NCI-H2227 (cell line): ENCODE measurements around the gene MTX3.

Experiments used
- DNase-seq: peaks from one replicate; lab custom pipeline; 2025; ENCODE audit not compliant: unreplicated experiment; lab: John Stamatoyannopoulos, UW

The MTX3 gene, protein sequence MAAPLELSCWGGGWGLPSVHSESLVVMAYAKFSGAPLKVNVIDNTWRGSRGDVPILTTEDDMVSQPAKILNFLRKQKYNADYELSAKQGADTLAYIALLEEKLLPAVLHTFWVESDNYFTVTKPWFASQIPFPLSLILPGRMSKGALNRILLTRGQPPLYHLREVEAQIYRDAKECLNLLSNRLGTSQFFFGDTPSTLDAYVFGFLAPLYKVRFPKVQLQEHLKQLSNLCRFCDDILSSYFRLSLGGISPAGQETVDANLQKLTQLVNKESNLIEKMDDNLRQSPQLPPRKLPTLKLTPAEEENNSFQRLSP

GRCh38 chr5:79990598-79991507, at the start of gene MTX3:
MTX3 (minus strand) TSS chr5:79991262; CDS start chr5:79991238, 24 bp downstream.
- peak; percentile 94 for DNase-seq

GRCh38 chr5:80039650-80040049, 48.6 kb upstream of the MTX3 start:
- DNase-seq, result no peak

DNA sequence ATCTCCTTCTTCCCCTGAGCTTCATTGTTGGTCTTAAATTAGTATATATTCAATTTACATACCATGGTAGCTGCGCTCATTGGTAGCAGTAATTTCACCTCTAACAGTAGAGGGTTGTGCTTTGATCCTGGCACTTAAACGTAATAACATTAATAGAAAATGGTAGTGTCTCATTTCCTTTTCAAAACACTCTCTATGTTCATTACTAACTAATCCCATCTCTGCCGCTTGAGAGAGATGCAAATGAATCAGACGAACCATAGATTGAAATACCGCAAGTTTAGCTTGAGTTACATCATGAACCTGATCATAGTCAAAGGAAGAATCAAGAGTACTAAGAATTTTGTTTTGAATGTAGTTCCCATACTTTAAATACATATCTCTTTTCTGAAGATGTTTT, 46.3 kb upstream of the MTX3 start:
- DNase-seq, result no peak

DNA sequence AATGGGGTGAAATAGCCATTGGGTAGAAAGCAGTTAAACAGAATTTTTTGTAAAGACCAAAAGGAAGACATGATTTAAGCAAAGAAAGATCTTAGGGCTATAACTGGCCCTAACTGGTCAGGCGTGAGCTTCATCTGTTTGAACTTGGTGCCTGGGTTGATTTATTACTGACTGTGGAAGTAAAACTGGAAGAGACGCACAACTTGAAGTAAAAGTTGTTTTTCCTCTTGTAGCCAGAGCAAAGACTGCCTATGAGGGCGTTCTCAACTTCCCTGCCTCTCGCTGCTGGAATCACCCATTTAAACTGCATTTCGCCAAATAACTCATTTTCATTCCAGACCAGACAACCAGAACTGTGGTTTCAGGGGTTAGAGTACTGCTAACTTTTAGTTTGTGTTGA, 45.6 kb upstream of the MTX3 start:
- no peak for DNase-seq

DNA sequence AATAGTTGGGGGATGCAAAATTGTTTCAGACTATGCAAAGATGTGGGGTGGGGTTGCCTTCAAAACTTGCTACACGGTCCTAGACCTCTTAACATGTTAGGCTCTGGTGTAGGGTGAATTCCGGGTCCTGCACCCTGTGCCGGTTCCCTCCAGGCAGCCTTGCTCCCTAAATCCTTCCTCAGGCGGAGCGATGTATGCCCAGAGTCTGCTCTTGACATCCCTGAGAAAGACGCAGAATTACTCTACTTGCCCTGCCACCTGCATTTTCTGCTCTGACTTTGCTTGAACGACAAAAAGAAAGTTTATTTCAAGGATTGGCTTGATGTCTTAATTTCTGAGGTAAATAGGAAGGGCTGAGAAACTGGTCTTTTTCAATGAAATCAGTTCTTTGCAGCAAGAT, 44.8 kb upstream of the MTX3 start:
- DNase-seq, result no peak

DNA sequence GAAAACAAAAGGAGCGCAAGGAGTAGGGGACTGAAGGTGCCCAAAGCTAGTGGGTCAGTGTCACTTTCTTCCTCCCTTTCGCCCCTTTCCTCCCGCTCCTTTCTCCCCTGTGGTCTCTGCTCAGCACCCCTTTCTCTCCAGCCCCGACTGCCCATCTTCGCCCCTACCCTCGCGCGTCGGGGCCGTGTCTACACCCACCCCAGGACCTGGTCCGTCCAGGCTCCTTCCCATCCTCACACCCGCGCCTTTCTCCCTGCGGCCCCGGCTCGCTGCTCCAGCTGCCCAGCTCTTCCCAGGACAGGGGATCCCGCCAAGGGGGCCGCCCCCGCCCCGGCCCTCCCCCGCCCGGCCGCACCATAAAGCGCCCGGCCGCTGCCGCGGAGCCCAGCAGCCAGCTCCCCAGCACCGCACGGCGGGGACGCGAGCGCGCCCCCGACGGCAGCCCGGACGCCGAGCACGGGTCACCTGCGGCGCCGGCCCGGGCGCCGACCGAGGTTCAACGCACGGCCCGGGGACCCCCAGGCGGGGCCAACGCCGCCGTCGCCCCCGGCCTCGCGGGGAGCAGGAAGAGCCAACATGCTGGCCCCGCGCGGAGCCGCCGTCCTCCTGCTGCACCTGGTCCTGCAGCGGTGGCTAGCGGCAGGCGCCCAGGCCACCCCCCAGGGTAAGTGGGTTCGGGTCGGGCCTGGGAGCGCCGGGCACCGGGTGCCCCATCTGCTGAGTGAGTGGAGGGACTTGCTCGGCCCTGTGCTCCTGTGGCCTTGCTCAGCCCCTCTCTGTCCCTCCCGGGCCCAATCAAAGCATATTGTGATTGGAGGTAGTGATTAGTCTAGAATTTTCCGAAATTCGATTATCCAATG, 44.1 kb upstream of the MTX3 start, which contains the start of gene THBS4:
Gene THBS4, plus strand, starts transcription at position 387 of the 860 bp plus-strand sequence. Its CDS starts 190 bp downstream, at position 577.
- peak; percentile 16 for DNase-seq

GRCh38 chr5:80034559-80034958, 43.5 kb upstream of the MTX3 start:
- DNase-seq, result no peak

DNA sequence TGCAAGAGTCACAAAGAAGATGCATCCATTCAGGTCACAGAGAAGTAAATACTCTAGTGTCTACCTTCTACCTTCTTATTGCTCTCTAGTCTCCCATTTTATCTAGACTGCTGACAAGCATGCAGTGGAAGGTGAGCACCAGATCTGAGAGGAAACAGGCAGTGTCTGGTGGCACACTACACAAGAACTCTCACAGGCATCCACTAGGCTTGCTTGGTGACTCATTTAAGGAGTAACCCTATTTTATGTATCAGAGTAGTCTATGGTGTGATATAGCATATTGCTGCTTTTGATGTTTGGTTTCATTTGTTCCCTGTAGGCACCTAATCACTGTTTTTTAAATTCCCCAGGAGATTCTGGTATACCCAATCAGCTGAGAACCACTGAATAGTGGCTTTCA, 42.5 kb upstream of the MTX3 start:
- DNase-seq, result no peak

- DNase-seq, result no peak
These were observed 40.0 kb upstream of the MTX3 start for GRCh38 chr5:80031109-80031508.

GRCh38 chr5:80026841-80027240, 35.8 kb upstream of the MTX3 start:
- DNase-seq, result no peak

GRCh38 chr5:80025069-80025468, 34.0 kb upstream of the MTX3 start:
- DNase-seq, result no peak

GRCh38 chr5:80010754-80011392, 19.8 kb upstream of the MTX3 start:
- no peak for DNase-seq

GRCh38 chr5:80008995-80009765, 18.1 kb upstream of the MTX3 start:
- DNase-seq, result no peak

- DNase-seq, result no peak
These were observed 11.6 kb upstream of the MTX3 start for GRCh38 chr5:80002677-80003076.

GRCh38 chr5:79999722-80000121, 8.7 kb upstream of the MTX3 start:
- DNase-seq, result no peak

DNA sequence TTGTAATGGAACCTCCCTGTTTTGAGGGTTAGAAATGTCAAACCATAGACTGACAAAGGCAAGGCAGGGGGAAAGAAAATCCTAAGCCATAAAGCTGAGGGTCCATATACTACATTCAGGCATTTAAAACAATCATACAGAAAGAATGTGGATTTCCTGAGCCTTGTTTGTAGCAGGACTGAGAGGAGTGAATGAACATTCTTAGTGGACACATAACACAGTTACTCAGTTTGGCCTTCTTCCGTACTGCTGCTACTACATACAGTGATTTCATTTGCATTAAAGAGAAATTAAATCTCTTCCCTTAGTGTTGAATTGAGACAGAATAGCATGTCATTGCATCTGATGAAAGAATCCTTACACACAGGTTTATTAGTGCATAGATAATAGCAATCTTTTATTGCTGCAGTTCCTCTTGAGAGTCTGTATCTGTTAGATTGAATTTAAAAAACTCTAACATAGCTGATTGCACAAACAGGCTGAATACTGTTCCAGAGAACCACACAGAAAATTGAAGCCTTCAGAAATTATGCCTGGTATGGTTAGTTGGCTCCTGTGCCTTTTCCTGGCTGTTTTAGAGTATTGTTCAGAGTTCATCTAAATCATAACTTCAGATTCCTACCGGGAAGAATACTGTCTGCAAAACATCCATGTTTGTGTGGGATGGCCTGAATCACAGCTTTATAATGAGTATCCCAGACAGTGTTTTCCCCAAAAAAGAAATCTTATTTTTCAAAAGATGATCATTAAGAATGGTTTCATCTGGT, 2.0 kb upstream of the MTX3 start:
- DNase-seq, result no peak

DNA sequence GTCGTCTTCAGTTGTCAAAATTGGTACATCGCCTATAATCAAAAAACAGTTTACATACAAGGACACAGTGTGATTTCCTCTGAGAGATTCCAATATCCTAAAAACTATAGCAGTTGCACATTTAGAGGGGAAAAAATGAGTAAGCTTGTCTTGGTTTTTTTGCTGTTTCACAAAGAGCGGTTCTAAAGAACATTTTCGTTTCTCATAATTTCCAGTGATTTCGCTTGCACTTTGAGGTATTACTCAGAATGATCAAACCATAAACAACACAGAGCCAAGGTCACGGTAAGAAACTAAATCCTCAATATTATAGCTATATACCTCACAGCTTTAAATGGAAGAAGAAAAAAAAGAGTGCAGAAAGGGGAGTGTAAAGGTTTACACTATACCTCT, 861 bp downstream of the MTX3 start:
- DNase-seq, result no peak

DNA sequence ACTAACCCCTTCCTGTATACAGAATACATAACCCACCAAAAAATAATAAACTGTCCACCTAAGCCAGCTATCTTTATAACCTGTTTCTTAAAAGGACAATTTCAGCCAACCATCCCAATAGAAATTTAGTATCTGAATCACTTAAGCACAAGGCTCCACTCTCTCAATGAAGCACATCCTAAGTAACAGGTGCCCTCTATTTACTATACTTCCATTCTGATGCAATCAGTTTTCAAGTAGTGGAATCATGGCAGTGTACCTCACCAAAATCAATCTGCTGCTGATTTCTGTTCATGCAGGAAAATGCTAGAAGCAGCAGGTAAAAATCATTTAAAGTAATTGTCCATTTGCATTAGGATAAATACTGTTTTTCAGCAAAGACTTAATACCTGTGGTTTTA, 4.8 kb downstream of the MTX3 start:
- no peak for DNase-seq

DNA sequence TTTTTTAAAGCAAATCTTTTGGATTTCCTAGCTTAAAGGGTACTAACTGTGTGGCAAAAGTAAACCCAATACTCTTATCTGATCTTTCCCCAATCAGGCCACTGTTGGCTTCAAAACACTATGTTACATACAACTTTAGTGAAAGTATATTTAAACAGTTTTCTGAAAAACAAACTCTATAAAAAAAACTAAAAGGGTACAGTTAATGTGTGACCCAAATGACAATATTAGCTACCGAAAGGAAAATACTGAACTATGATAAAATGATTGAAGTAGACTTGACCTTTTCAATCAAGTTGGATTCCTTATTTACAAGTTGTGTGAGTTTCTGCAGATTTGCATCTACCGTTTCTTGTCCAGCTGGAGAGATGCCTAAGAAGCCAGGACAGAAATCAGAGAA, 5.8 kb downstream of the MTX3 start:
- DNase-seq, result no peak
